ENCODE data around the gene KDM2A.
"Not testable (repeated sequence)": the region's sequence is repeated elsewhere in the genome, so short reads cannot be mapped to it uniquely, and the experiment has no call there.

Gene KDM2A

DNA sequence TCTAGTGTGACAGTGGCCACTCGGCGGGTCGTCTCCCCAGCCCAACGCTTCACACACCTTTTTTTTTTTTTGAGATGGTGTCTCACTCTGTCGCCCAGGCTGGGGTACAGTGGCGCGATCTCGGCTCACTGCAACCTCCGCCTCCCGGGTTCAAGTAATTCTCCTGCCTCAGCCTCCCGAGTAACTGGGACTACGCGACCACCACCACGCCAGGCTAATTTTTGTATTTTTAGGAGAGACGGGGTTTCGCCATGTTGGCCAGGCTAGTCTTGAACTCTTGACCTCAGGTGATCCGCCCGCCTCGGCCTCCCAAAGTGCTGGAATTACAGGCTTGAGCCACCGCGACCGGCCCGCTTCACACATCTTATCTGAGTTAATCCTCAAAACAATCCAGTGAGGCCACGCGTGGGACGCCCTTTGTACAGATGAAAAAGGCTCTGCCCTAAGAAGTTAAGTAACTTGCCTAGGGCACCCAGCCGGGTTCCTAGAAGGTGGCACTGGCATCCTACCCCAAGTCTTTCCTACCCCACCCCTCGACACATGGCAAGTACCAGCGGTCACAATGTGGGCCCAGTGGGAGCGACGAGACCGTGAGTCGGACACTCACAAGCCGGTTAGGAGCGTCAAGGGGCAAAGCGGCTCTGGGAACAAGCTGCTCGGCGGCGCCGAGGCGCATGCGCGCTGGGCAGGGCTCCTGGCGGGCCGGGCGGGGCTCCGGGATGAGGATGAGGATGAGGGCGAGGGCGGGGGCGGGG is 142.0 kb downstream of the KDM2A start:
- not testable (repeated sequence) for FAIRE-seq
- DNase-seq (ENCODE audit: low spot score), result peak; percentile 84

- FAIRE-seq (no peak), DNase-seq (ENCODE audit: low spot score) (no peak)
These were observed 142.5 kb downstream of the KDM2A start for GRCh38 chr11:67261640-67261945.

DNA sequence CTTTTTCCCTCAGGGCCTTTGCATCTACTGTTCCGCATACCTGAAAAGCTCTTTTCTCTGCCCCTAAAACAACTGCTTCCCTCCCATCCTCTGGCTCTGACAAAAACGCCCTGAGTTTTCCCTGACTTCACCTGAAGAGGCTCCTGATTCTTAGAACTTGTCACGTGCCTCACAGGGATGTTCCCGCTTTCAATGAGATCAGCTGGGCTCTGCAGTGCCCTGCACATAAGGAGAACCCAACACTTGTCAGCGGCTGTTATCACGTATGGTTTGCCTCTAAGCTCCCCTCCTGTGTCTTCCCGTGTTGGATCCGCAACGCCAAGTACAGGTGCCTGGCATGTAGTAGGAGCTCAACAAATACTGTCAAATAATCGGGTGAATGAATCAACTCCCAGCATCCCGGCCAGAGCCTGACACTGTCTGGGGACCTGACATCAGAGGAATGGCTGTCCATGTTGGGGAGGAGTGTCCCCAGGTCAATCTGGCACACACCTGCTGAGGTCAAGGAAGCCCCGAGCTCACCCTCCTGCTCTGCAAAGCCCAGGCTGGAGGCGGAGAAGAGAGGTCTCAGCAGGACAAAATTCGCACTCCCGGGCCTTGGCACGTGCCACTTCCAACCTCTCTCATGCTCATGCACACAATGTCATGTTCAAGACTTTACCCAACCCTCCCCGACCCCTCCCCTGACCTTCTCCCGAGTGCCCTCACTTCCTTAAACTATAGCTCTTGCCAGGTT is 143.1 kb downstream of the KDM2A start:
- no peak for FAIRE-seq
- no peak for DNase-seq (ENCODE audit: low spot score)

DNA sequence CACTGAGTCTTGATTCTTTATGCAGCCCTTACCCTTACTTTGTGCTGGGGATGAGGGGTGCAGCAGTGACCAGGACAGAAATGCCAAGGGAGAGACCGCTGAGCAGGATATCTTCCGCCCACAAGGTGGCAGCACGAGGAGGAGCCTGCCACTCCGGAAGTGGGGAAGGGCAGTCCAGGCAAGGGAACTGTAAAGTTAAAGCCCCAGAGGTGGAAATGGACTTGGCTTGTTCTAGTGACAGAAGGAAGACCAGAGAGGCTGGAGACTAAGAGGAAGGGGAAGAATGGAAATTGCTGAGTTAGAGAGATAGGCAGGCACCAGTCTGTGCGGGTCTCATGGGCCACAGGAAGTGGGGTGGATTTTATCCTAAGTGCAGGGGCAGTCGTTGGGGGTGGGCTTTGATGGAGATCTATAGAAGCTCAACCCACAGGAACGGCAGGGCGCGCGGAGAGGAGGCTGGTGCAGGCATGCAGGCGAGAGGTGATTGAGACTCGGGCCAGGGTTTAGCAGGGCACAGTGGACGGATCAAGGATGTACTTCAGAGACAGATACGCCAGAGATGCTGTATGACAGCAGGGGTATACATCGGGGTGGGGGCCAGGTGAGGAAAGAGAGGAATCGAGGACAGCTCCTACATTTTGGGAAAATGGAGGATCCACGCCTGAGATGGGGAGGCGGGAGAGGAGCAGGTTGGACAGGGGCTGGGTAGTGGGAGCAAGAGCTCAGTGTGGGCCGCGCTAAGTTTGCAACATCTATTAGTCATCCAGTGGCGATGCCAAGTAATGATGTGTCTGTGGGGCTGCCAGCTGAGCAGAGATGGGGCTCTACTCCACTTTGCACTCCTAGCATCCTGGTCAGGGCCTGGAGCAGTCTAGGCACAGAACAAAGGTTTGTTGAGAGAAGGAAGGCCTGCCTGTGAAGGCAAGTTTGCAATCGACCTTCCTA is 143.9 kb downstream of the KDM2A start:
- DNase-seq (ENCODE audit: low spot score) (peak; percentile 89), FAIRE-seq (no peak)

DNA sequence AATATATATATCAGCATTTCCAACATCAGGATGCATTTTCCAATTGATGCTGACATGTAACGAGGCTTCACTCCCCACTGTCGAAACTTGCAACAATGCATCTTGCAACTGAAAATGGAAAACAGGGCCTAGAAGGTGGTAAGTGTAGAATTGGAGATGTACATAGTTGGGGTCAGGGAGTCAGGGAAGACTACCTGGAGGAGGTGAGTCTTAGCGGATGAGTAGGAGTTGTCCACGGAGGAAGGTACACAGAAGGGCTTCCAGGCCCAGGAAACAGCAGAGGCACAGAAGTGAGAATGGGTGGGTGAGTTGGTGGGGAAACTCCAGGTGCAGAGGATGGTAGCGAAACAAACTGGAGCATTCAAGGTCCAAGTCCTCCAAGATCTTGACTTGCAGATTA is 145.2 kb downstream of the KDM2A start:
- FAIRE-seq, result no peak
- no peak for DNase-seq (ENCODE audit: low spot score)

DNA sequence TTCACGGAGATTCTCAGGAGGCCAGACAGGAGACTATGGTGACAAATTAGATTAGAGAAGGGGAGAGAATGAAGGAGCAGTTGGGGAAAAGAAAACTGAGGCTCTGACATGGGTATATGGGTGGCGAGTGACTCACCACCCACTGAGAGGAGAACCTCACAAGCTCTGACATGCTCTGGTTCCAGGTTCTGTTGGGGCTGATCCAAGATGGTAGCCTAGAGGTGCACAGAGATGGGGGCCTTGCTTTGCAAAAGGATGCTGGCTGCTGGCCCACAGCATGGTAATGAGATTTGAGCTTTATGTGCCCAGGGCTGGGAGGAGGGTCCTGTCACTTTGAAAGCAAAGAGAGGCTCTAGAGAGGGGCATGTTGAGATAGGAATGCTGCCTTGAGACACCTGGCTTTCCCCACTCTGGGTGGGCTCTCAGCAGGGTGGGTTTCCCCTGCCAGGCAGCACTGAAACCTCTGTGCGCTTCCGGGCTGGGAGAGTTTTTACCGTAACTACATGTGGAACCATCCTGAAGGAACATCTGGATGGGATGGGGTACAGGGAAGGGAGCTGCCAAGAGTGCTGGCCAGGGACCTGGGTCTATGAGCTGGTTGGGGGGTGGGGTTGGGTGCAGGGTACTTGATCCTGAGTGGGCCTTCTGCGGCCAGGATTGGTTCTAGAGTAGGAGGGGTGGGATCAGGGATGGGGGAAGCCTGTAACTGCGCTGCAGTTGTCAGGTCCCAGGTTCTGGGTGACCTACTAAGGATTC is 146.0 kb downstream of the KDM2A start:
- no peak for FAIRE-seq

DNA sequence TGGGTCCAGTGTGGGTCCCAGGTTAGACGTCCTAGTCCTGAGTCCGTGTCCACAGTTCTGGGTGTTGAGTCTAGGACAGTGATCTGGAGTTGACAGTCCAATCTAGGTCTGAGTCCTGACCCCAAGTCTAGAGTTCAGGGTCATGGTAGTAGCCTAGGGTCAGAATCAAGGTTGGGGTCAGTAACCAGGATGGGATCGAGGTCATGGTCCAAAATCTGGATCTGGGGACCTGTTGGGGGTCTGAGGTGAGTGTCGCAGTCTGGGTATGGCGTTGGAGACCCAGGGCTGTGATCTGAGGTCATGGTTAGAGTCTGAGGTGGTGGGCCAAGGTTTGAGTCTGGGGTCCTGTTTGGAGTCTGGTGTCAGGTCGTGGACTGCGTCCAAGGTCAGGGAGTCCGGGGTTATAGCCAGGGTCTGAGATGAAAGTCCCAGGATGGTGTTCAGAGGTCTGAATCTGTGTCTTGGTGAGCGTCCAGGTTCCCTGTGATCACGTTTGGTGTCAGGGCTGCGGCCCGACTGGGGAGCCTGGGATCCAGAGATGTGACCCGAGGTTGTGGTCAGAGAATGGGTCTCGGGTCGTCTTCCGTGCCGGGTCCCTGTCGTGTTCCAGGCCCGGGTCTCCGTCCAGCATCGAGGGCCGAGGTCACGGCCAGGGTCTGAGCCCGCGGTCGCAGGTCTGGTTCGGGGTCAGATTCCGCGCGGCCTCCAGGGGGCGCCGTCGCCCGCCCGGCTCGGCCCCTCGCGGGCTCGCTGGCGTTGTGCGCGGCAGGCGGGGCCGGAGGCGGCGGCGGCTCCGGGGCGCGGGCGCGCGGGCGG is 146.8 kb downstream of the KDM2A start:
- DNase-seq (ENCODE audit: low spot score), result peak; percentile 91
- FAIRE-seq, result no peak

More for the DNA sequence above, 146.0 kb downstream of the KDM2A start:
- no peak for DNase-seq (ENCODE audit: low spot score)

GRCh38 chr11:67266449-67267187 is 147.6 kb downstream of the KDM2A start, which contains the start of gene GRK2:
GRK2 (plus strand) TSS chr11:67266473; CDS start chr11:67266700, 227 bp downstream.
- DNase-seq (ENCODE audit: low spot score) (peak; percentile 63), FAIRE-seq (no peak)

DNA sequence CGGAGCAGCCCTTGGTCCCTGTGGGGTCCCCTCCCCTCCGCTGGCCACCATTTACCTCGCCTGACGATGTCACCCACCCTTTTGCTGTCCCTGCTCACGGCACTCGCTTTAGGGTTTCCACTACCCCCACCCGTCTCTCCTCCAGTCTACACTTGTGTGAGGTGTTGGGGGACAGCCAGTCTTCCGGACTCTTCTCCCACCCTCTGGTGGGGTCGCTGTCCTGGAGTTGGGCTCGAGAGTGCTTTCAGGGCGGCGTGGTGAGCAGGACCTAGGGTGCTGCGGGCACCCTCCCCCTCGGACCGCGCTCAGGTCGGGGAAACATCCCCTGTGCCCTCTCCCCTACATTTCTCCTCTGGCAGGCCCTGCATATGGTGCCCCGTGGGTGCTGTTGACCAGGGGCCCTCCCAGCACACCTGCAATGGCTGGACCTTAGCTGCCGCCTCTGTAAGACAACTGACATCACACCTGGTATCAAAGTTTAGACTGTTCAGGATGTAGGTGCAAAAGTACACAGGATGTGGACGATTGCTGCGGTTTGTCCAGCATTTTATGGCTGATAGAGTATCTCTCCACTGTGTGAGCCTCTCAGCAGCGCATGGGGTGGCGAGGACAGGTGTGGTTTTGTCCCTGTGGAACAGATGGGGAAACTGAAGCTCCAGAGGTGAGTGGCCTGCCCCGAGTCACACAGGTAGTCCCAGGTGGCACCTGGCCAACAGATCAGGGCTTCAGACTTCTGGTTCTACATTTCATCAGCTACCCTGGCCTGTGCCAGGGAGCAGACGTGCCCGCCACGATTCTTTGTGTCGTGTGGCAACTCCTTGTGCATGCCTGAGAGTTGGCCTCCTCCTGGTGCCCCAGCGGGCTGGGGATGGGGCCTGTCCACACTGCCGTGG is 148.4 kb downstream of the KDM2A start:
- no peak for DNase-seq (ENCODE audit: low spot score)
- no peak for FAIRE-seq

DNA sequence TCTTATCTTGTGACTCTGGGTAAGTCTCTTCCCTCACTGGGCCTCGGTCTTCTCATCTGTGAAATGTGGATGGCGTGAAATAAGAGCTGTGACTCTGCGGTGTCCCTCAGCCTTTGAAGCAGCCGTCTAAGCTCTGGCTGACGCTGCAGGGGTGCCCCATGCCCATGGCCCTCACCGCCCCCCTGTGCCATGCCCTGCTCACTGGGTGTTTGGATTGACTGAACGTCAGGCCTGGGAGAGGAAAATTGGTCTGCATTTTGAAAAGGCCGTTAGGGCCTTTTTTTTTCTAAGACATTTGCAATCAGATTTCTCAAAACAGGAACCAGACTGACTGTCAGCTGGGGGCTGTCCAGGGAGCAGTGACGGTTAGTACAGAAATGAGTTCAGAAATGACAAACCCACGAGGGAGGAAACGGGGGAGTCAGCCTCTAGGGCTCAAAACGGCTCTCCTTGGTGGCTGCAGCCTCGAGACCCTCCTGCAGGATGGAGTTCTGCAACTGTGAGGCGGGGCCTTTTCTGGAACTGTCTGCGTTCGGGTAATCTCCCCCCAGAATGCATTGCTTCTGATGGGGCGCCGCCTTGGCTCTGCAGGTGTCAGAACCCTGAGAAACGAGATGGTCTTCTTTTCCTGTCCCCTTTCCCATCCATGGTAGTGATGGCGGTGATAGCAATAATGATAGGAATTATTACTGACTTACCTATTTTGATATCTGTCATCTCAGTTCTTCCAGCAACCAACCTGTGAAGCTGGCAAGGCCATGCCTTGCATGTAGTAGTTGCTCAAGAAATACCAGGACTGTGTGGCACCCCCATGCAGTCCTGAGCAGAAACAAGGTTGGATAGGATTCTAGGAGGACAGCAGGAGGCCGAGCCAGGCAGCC is 149.3 kb downstream of the KDM2A start:
- DNase-seq (ENCODE audit: low spot score) (no peak), FAIRE-seq (no peak)

- FAIRE-seq (no peak), DNase-seq (ENCODE audit: low spot score) (no peak)
These were observed 149.9 kb downstream of the KDM2A start for GRCh38 chr11:67268962-67269268.

DNA sequence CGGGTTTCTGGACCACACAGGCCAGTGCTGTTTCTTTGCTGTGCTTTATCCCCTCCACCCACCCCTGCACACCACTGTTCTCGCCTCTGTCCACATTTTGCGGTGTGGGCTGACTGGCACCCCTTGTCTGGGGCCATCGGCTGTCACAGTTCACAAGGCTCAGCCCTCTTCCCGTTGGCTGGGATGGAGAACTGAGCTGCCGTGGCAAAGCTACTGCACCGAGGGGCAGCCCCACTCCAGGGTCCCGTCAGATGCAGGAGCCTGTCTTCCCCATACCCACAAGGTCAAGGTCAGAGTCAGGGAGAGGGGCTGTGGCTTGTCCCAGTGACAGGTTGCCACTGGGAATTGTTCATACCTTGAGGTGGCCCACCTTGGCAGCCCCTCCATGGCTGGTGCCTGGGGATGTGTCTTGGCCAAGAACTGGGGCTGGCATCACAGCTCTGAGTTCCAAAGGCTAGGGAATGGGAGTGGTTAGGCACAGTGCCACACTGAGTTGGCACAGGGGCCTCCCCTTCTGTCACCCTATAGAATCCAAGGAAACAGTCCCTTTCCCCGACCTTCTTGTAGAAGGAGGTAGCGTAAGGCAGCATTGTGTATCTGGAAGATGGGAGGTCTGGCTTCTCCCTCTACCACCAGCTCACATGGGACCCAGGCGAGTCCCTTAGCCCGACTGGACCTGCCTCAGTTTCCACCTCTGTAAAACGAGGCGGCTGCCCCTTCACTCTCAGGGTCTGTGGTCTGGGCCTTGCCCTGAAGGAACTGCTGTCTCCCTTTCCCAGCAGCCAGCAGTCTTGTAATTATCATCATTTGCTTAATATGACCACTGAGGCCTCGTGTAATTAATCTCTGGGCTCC is 150.6 kb downstream of the KDM2A start:
- no peak for FAIRE-seq
- DNase-seq (ENCODE audit: low spot score), result no peak

DNA sequence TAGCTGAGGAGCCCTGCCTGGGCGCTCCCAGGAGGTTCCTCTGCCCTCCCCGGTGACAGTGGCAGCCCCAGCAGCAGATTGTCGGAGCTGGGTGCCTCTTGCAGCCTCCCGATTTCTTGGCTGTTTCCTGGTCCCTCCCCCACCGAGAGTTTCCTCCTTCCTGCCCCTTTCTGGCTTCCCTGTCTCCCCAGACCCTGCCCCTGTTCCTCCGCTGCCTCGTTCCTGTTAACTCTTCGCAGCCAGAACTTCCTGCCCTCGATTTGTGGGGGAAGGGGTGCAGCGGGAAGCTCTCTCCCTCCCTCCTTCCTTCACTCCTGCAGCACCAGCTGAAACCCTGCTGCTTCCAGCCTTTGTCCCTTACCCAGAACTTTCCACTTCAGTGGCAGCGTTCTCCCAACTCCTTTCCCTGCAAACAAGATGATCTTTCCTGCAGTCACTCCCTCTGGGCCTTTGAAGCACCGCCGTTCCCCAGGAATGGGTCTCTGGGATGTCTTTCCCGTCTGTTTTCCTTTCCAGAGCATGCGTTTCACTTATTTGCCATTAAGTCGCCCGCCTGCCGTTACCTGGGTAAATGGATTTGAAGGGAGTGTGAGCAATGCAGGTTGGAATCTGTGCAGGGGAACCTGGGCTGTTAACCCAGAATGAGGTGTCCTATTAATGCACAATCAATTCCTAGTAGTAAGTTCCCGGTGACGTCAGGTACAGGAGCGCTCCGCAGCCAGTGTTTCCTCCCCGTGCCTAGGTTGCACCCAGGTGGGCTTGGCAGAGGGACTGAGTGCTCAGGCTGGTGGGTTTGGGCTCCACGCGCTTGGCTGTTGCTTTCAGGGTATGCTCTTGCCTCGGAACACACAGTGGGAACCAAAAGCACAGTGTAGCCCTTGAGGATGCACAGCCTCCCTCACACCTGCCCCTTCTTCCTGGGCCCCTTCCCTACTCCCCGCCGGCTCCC is 151.5 kb downstream of the KDM2A start:
- no peak for DNase-seq (ENCODE audit: low spot score)
- no peak for FAIRE-seq

DNA sequence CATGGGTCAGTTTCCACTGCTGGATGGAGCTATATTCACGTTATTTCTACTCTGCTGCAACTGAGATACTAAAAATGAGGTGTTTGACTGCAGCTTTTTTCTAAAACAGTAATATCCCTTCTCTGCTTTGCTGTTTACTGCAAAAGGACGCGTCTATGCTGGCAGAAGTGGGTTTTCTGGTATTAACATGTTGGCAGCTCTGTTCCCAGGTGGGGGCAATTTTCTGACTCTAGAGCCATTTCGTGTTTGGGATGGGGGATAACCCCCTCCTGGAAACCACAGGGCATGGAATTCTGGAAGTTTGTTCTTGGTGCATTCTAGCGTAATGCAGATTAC is 152.1 kb downstream of the KDM2A start:
- DNase-seq (ENCODE audit: low spot score), result no peak
- no peak for FAIRE-seq

GRCh38 chr11:67271541-67272284 is 152.7 kb downstream of the KDM2A start:
- DNase-seq (ENCODE audit: low spot score) (no peak), FAIRE-seq (no peak)
